T-helper 2 cell treated with Interferon-gamma antibody and Interleukin-4, amounts not matched to agents 5 μg/mL and 100 μg/mL, for 36 hours (primary cell): ENCODE data around the gene LTBP2.

ENCODE experiments used
- DNase-seq: peaks from one replicate; pipeline ENCODE4 v3.0.0; 2021; ENCODE audit warnings: low spot score
- H3K27ac Mint-ChIP-seq: one replicate; pipeline ENCODE4 v1.8.0; 2021; ENCODE audit warnings: mild to moderate bottlenecking, mixed read lengths
- H3K27me3 Mint-ChIP-seq: one replicate; pipeline ENCODE4 v1.8.0; 2021; ENCODE audit warnings: low read depth, mixed read lengths
- H3K36me3 Mint-ChIP-seq: one replicate; pipeline ENCODE4 v1.8.0; 2021; ENCODE audit warnings: low read depth, mixed read lengths
- H3K4me1 Mint-ChIP-seq: one replicate; pipeline ENCODE4 v1.8.0; 2021; ENCODE audit warnings: low read depth, mixed read lengths
- H3K4me3 Mint-ChIP-seq: one replicate; pipeline ENCODE4 v1.8.0; 2022; ENCODE audit warnings: mild to moderate bottlenecking, moderate library complexity, mixed read lengths
- H3K9me3 Mint-ChIP-seq: one replicate; pipeline ENCODE4 v1.8.0; 2021; ENCODE audit warnings: mixed read lengths

Gene LTBP2

GRCh38 chr14:74503291-74503937 is 108.6 kb downstream of the LTBP2 start:
- Mint-ChIP-seq H3K27me3 (no peaks in the 10 kb centered on the region), H3K9me3 (no peaks in the 10 kb centered on the region), H3K36me3 (no peaks in the 10 kb centered on the region), H3K4me1 (no peaks in the 10 kb centered on the region), H3K27ac (no peak overlapping the region), H3K4me3 (no peak overlapping the region)
- DNase-seq = no peak

- Mint-ChIP-seq H3K9me3 (no peaks in the 10 kb centered on the region), H3K27ac (no peak overlapping the region), H3K4me3 (no peak overlapping the region), H3K4me1 (no peaks in the 10 kb centered on the region), H3K27me3 (no peaks in the 10 kb centered on the region), H3K36me3 (peaks cover 4% of the 10 kb centered on the region)
- no peak for DNase-seq
These were observed 109.6 kb downstream of the LTBP2 start for GRCh38 chr14:74502236-74503019.

GRCh38 chr14:74501691-74502090 is 110.3 kb downstream of the LTBP2 start:
- Mint-ChIP-seq H3K27me3 (no peaks in the 10 kb centered on the region), H3K9me3 (no peaks in the 10 kb centered on the region), H3K4me1 (no peaks in the 10 kb centered on the region), H3K36me3 (peaks cover 4% of the 10 kb centered on the region), H3K27ac (no peak overlapping the region), H3K4me3 (no peak overlapping the region)
- DNase-seq = no peak

- no peak for DNase-seq
- peaks cover 6% of the 10 kb centered on the region for H3K36me3 Mint-ChIP-seq
- no peaks in the 10 kb centered on the region for H3K9me3 Mint-ChIP-seq
- H3K4me1 Mint-ChIP-seq = no peaks in the 10 kb centered on the region
- H3K27me3 Mint-ChIP-seq = no peaks in the 10 kb centered on the region
- no peak overlapping the region for H3K4me3 Mint-ChIP-seq
- no peak overlapping the region for H3K27ac Mint-ChIP-seq
These were observed 110.9 kb downstream of the LTBP2 start for GRCh38 chr14:74501135-74501614.

- H3K27ac Mint-ChIP-seq = no peak overlapping the region
- H3K27me3 Mint-ChIP-seq = no peaks in the 10 kb centered on the region
- no peaks in the 10 kb centered on the region for H3K9me3 Mint-ChIP-seq
- H3K36me3 Mint-ChIP-seq = peaks cover 6% of the 10 kb centered on the region
- H3K4me3 Mint-ChIP-seq = no peak overlapping the region
- H3K4me1 Mint-ChIP-seq = peaks cover 1% of the 10 kb centered on the region
- no peak for DNase-seq
These were observed 111.5 kb downstream of the LTBP2 start for GRCh38 chr14:74500417-74501134.

- H3K4me1 Mint-ChIP-seq = peaks cover 18% of the 10 kb centered on the region
- H3K9me3 Mint-ChIP-seq = no peaks in the 10 kb centered on the region
- H3K27me3 Mint-ChIP-seq = peaks cover 4% of the 10 kb centered on the region
- H3K27ac Mint-ChIP-seq = no peak overlapping the region
- no peak for DNase-seq
- H3K36me3 Mint-ChIP-seq = peaks cover 8% of the 10 kb centered on the region
- H3K4me3 Mint-ChIP-seq = peak overlapping the region; percentile 89
These were observed 116.7 kb downstream of the LTBP2 start for GRCh38 chr14:74495356-74495755.

GRCh38 chr14:74493343-74494261 is 118.4 kb downstream of the LTBP2 start, which contains the start of gene ISCA2:
TSS of gene ISCA2 (plus strand) at chr14:74493765. CDS start at chr14:74493775, 10 bp downstream.
- Mint-ChIP-seq H3K27ac (peak within 1 kb of the TSS; percentile 90), H3K9me3 (no peaks in the 10 kb centered on the region), H3K4me3 (peak within 1 kb of the TSS; percentile 89), H3K36me3 (peaks cover 8% of the 10 kb centered on the region), H3K27me3 (peaks cover 4% of the 10 kb centered on the region), H3K4me1 (peaks cover 22% of the 10 kb centered on the region)
- DNase-seq = peak; percentile 99

GRCh38 chr14:74492776-74493342 is 119.2 kb downstream of the LTBP2 start, which contains the start of gene NPC2:
TSS of gene NPC2 (minus strand) at chr14:74493305. CDS start at chr14:74493274, 31 bp downstream.
- no peak for DNase-seq
- Mint-ChIP-seq H3K9me3 (no peaks in the 10 kb centered on the region), H3K4me1 (peaks cover 22% of the 10 kb centered on the region), H3K36me3 (peaks cover 7% of the 10 kb centered on the region), H3K27me3 (peaks cover 4% of the 10 kb centered on the region), H3K4me3 (peak within 1 kb of the TSS; percentile 89), H3K27ac (peak within 1 kb of the TSS; percentile 90)

- peak; percentile 21 for DNase-seq
- Mint-ChIP-seq H3K4me1 (peaks cover 22% of the 10 kb centered on the region), H3K4me3 (no peak overlapping the region), H3K9me3 (no peaks in the 10 kb centered on the region), H3K27ac (no peak overlapping the region), H3K27me3 (peaks cover 4% of the 10 kb centered on the region), H3K36me3 (peaks cover 4% of the 10 kb centered on the region)
These were observed 119.9 kb downstream of the LTBP2 start for GRCh38 chr14:74491956-74492775.

GRCh38 chr14:74490486-74490885 is 121.6 kb downstream of the LTBP2 start:
- H3K4me1 Mint-ChIP-seq = peaks cover 20% of the 10 kb centered on the region
- H3K4me3 Mint-ChIP-seq = no peak overlapping the region
- H3K36me3 Mint-ChIP-seq = peaks cover under 1% of the 10 kb centered on the region
- DNase-seq = no peak
- H3K27ac Mint-ChIP-seq = no peak overlapping the region
- H3K9me3 Mint-ChIP-seq = no peaks in the 10 kb centered on the region
- H3K27me3 Mint-ChIP-seq = peaks cover 4% of the 10 kb centered on the region

- H3K4me1 Mint-ChIP-seq = peaks cover 5% of the 10 kb centered on the region
- DNase-seq = no peak
These were observed 123.1 kb downstream of the LTBP2 start for GRCh38 chr14:74488786-74489397.

GRCh38 chr14:74486164-74486563 is 125.9 kb downstream of the LTBP2 start:
- no peak overlapping the region for H3K4me3 Mint-ChIP-seq

More at GRCh38 chr14:74488786-74489397, 123.1 kb downstream of the LTBP2 start:
- Mint-ChIP-seq H3K27me3 (peaks cover 4% of the 10 kb centered on the region), H3K9me3 (no peaks in the 10 kb centered on the region), H3K27ac (no peak overlapping the region), H3K4me3 (no peak overlapping the region), H3K36me3 (no peaks in the 10 kb centered on the region)

More at GRCh38 chr14:74486164-74486563, 125.9 kb downstream of the LTBP2 start:
- Mint-ChIP-seq H3K27me3 (peaks cover under 1% of the 10 kb centered on the region), H3K36me3 (peaks cover 6% of the 10 kb centered on the region), H3K27ac (no peak overlapping the region), H3K9me3 (no peaks in the 10 kb centered on the region), H3K4me1 (peaks cover 5% of the 10 kb centered on the region)
- DNase-seq = no peak
